ENCODE data around the gene EARS2.
"Not testable (repeated sequence)": the region's sequence is repeated elsewhere in the genome, so short reads cannot be mapped to it uniquely, and the experiment has no call there.

The EARS2 gene

GRCh38 chr16:23556881-23557778 is at the start of gene EARS2, which contains the start of gene UBFD1:
Gene EARS2, minus strand, starts transcription at chr16:23557350. Its CDS starts 7 bp downstream, at chr16:23557343.
Gene UBFD1, plus strand, starts transcription at chr16:23557727. Its CDS starts 16 bp downstream, at chr16:23557743.
- DNase-seq = peak; percentile 99

GRCh38 chr16:23597003-23597756 is 40.0 kb upstream of the EARS2 start:
- DNase-seq = peak; percentile 29

- peak; percentile 90 for DNase-seq
Observed at GRCh38 chr16:23595951-23596720, 39.0 kb upstream of the EARS2 start, which contains the start of gene NDUFAB1. Gene NDUFAB1, minus strand, starts transcription at chr16:23596316. Its CDS starts 26 bp downstream, at chr16:23596290.

- DNase-seq = no peak
Observed at GRCh38 chr16:23595246-23595950, 38.2 kb upstream of the EARS2 start.

GRCh38 chr16:23594186-23594585 is 37.0 kb upstream of the EARS2 start:
- no peak for DNase-seq

GRCh38 chr16:23590181-23590580 is 33.0 kb upstream of the EARS2 start:
- no peak for DNase-seq

- no peak for DNase-seq
Observed at GRCh38 chr16:23587726-23588125, 30.6 kb upstream of the EARS2 start.

GRCh38 chr16:23584186-23585076 is 27.3 kb upstream of the EARS2 start:
- DNase-seq = no peak

- not testable (repeated sequence) for DNase-seq
Observed at GRCh38 chr16:23583271-23583670, 26.1 kb upstream of the EARS2 start.

GRCh38 chr16:23581764-23582163 is 24.6 kb upstream of the EARS2 start:
- no peak for DNase-seq

- no peak for DNase-seq
Observed at GRCh38 chr16:23580391-23580790, 23.2 kb upstream of the EARS2 start.

- DNase-seq = no peak
Observed at GRCh38 chr16:23579371-23579770, 22.2 kb upstream of the EARS2 start.

- no peak for DNase-seq
Observed at GRCh38 chr16:23578101-23578830, 21.1 kb upstream of the EARS2 start.

- no peak for DNase-seq
Observed at GRCh38 chr16:23577493-23577892, 20.3 kb upstream of the EARS2 start.

- no peak for DNase-seq
Observed at GRCh38 chr16:23575834-23576233, 18.7 kb upstream of the EARS2 start.

- DNase-seq = no peak
Observed at GRCh38 chr16:23573817-23574216, 16.7 kb upstream of the EARS2 start.

- no peak for DNase-seq
Observed at GRCh38 chr16:23572394-23572793, 15.2 kb upstream of the EARS2 start.

GRCh38 chr16:23571895-23572294 is 14.7 kb upstream of the EARS2 start:
- no peak for DNase-seq

GRCh38 chr16:23570992-23571632 is 14.0 kb upstream of the EARS2 start:
- no peak for DNase-seq

GRCh38 chr16:23567602-23568001 is 10.5 kb upstream of the EARS2 start:
- DNase-seq = no peak
